GM12878 (cell line): ENCODE results near the gene SPATA16. TPM values are rescaled to one million over a fixed set of nuclear protein-coding genes. Genes with fewer than 3 reads are reported as not detected.

Experiments used
- ATAC-seq: fragments of 200-7000 bp; cut with Tn5 transposase; 3 replicates; pipeline ENCODE4 v1.9.1; 2020; ENCODE audit warnings: mild to moderate bottlenecking, moderate library complexity
- BruUV-seq: library from RNA; stranded (reverse); fragments of 400-500 nt; replicated peaks from 2 replicates; lab custom pipeline; 2021; lab: Mats Ljungman, UMichigan
- CTCF ChIA-PET: fragments of 300-600 bp; sonication (Branson Sonifier 250); formaldehyde crosslinking; extraction: SDS; loops from one replicate; lab custom pipeline; 2021; ENCODE audit warnings: inconsistent platforms; lab: Yijun Ruan, JAX
- POLR2A ChIA-PET: fragments of 350-600 bp; formaldehyde crosslinking; extraction: SDS; loops from one replicate; lab custom pipeline; 2021; ENCODE audit warnings: inconsistent platforms; lab: Charles Lee
- RAD21 ChIA-PET: fragments of 300-600 bp; sonication (Branson Sonifier 250); formaldehyde crosslinking; loops from one replicate; lab custom pipeline; 2023; ENCODE audit warnings: antibody characterized with exemption; ENCODE audit not compliant: unreplicated experiment; lab: Charles Lee
- SMC1A ChIA-PET: fragments of 300-600 bp; sonication (Branson Sonifier 250); formaldehyde crosslinking; loops from one replicate; lab custom pipeline; 2023; ENCODE audit not compliant: unreplicated experiment, uncharacterized antibody; lab: Charles Lee
- DNase-seq: peaks from one replicate; pipeline ENCODE4 v3.0.0-alpha.2; 2011; ENCODE audit warnings: low read depth, low spot score
- FAIRE-seq: peaks from 3 replicates; lab custom pipeline; 2011; peaks lifted over from hg19 to GRCh38; lab: Jason Lieb, UNC
- H2AFZ ChIP-seq: 2 replicates; pipeline ENCODE4 v1.6.0; 2011; ENCODE audit warnings: low read depth, low read length, control low read depth; ENCODE audit not compliant: control insufficient read depth
- H3K27ac ChIP-seq: 2 replicates; pipeline ENCODE4 v1.5.1; 2011; ENCODE audit warnings: control low read depth; ENCODE audit not compliant: control insufficient read depth, insufficient read depth
- H3K27me3 ChIP-seq, 2 experiments: replicated peaks in 1 of 2; 2 replicates each; pipeline versions ENCODE4 v1.6.0 to v1.6.1; 2011; ENCODE audit warnings: low read length in 1 of 2; ENCODE audit not compliant: control insufficient read depth in 2 of 2, insufficient read depth in 2 of 2
- H3K36me3 ChIP-seq, 2 experiments: 2 replicates each; pipeline ENCODE4 v1.5.1; 2011; ENCODE audit warnings: low read length in 1 of 2; ENCODE audit not compliant: control insufficient read depth in 2 of 2, insufficient read depth in 2 of 2
- H3K4me1 ChIP-seq: 2 replicates; pipeline ENCODE4 v1.6.1; 2011; ENCODE audit warnings: mild to moderate bottlenecking, low read length, moderate library complexity, mixed read lengths; ENCODE audit not compliant: control insufficient read depth, insufficient read depth
- H3K4me2 ChIP-seq: 2 replicates; pipeline ENCODE4 v1.6.0; 2011; ENCODE audit warnings: control low read depth; ENCODE audit not compliant: control insufficient read depth, insufficient read depth
- H3K4me3 ChIP-seq: fragments of 200-600 bp; sonication (generic); 2 replicates; pipeline ENCODE4 v1.5.1; 2016
- H3K79me2 ChIP-seq: 2 replicates; pipeline ENCODE4 v1.6.0; 2011; ENCODE audit warnings: low read length; ENCODE audit not compliant: control insufficient read depth, insufficient read depth
- H3K9ac ChIP-seq: 2 replicates; pipeline ENCODE4 v1.8.0; 2011; ENCODE audit warnings: low read length, control low read depth, mixed read lengths; ENCODE audit not compliant: control insufficient read depth, insufficient read depth
- H3K9me3 ChIP-seq: replicated peaks from 3 replicates; pipeline ENCODE4 v1.5.1; 2011; ENCODE audit warnings: mild to moderate bottlenecking, low read length; ENCODE audit not compliant: control insufficient read depth, insufficient read depth
- H4K20me1 ChIP-seq: 2 replicates; pipeline ENCODE4 v1.6.0; 2011; ENCODE audit not compliant: control insufficient read depth, insufficient read depth
- BHLHE40 ChIP-seq, 2 experiments: fragments of 450-650 bp in 1 of 2; IDR thresholded peaks; 2 replicates each; pipeline ENCODE4 v1.6.1; 2011 to 2017; ENCODE audit warnings: low read depth in 2 of 2, borderline replicate concordance in 1 of 2, improper control_type of control experiment in 1 of 2, low read length in 1 of 2, mild to moderate bottlenecking in 1 of 2
- BRCA1 ChIP-seq: IDR thresholded peaks from 2 replicates; pipeline ENCODE4 v1.6.1; 2011; ENCODE audit warnings: low read depth, low read length, improper control_type of control experiment
- CBX3 ChIP-seq: fragments of 200-600 bp; sonication (generic); IDR thresholded peaks from 2 replicates; pipeline ENCODE4 v1.6.1; 2016; ENCODE audit warnings: low read depth, borderline replicate concordance
- EP300 ChIP-seq, 2 experiments: fragments of 150-350 bp in 1 of 2; IDR thresholded peaks; 2 replicates each; pipeline ENCODE4 v1.6.1; 2011 to 2012; ENCODE audit warnings: low read depth in 2 of 2, low read length in 2 of 2, borderline replicate concordance in 1 of 2, improper control_type of control experiment in 1 of 2, inconsistent platforms in 1 of 2; ENCODE audit not compliant: control insufficient read depth in 1 of 2
- ESRRA ChIP-seq: IDR thresholded peaks from 2 replicates; pipeline ENCODE4 v1.6.1; 2012; ENCODE audit warnings: mild to moderate bottlenecking, low read length, improper control_type of control experiment
- EZH2 ChIP-seq: IDR thresholded peaks from 2 replicates; pipeline ENCODE4 v1.6.1; 2012; ENCODE audit warnings: low read depth, mild to moderate bottlenecking, control low read depth, inconsistent platforms, low read length, borderline replicate concordance; ENCODE audit not compliant: control insufficient read depth
- FOXK2 ChIP-seq: fragments of 450-650 bp; IDR thresholded peaks from 2 replicates; pipeline ENCODE4 v1.6.1; 2017; ENCODE audit warnings: mild to moderate bottlenecking, moderate library complexity
- HDAC6 ChIP-seq: fragments of 200-600 bp; sonication (generic); IDR thresholded peaks from one replicate; pipeline ENCODE4 v1.8.0; 2017; ENCODE audit warnings: antibody characterized with exemption; ENCODE audit not compliant: unreplicated experiment
- MTA3 ChIP-seq: IDR thresholded peaks from 2 replicates; pipeline ENCODE4 v1.6.1; 2012; ENCODE audit warnings: low read length, inconsistent platforms, borderline replicate concordance
- NFYA ChIP-seq: IDR thresholded peaks from 2 replicates; pipeline ENCODE4 v1.6.1; 2011; ENCODE audit warnings: low read depth, mild to moderate bottlenecking, low read length, improper control_type of control experiment, borderline replicate concordance
- NR2C2 ChIP-seq: IDR thresholded peaks from 2 replicates; pipeline ENCODE4 v1.6.1; 2011; ENCODE audit warnings: borderline replicate concordance, low read depth; ENCODE audit not compliant: control insufficient read depth, insufficient read length
- POLR2AphosphoS5 ChIP-seq: IDR thresholded peaks from 2 replicates; pipeline ENCODE4 v1.6.1; 2011; ENCODE audit warnings: mild to moderate bottlenecking, low read length, inconsistent platforms
- RAD21 ChIP-seq: IDR thresholded peaks from 2 replicates; pipeline ENCODE4 v1.6.1; 2011; ENCODE audit warnings: mild to moderate bottlenecking, low read depth, low read length, moderate library complexity; ENCODE audit not compliant: insufficient read depth
- SIN3A ChIP-seq: IDR thresholded peaks from 2 replicates; pipeline ENCODE4 v1.6.1; 2012; ENCODE audit warnings: low read depth, low read length, improper control_type of control experiment
- SMARCA5 ChIP-seq: fragments of 450-650 bp; IDR thresholded peaks from 2 replicates; pipeline ENCODE4 v1.6.1; 2017; ENCODE audit warnings: mild to moderate bottlenecking
- WGBS: methylation state at CpG from one replicate; pipeline ENCODE4 v1.1.6; 2016; ENCODE audit warnings: low lambda C conversion rate; ENCODE audit not compliant: insufficient replicate concordance, insufficient coverage; ENCODE audit errors: missing lambda C conversion rate; 5-methylcytosine and 5-hydroxymethylcytosine counted together
- in situ Hi-C: fragments of 300-500 bp; cut with MboI; formaldehyde crosslinking; loops from 9 replicates; pipeline ENCODE4 v1.14.3; 2018; ENCODE audit warnings: mixed read lengths
- intact Hi-C: fragments of 100-400 bp; cut with micrococcal nuclease; formaldehyde crosslinking; loops from one replicate; pipeline ENCODE4 v1.14.2; 2022; ENCODE audit not compliant: unreplicated experiment
- polyA plus RNA-seq, 11 experiments: library from polyadenylated mRNA; depleted of rRNA in 4 of 11; unstranded in 6 of 11; stranded (reverse) in 5 of 11; fragments of >200 nt; fragmentation: Nextera tagmentation in 4 of 11; fragmentation: Illumina TruSeq in 1 of 11; extraction: Ambion mirVana in 4 of 11; extraction: Trizol in 1 of 11; gene quantifications; 1 replicate in 1 of 11; 2 replicates in 10 of 11; pipeline versions ENCODE4 v1.2.1 to v1.2.3, GENCODE V29; 2011 to 2016; ENCODE audit warnings: inconsistent platforms in 2 of 11, missing spikeins in 2 of 11, low read depth in 1 of 11
- total RNA-seq, 4 experiments: library from RNA; depleted of rRNA in 3 of 4; stranded (reverse); fragments of >200 nt in 3 of 4; fragmentation: Illumina TruSeq in 1 of 4; extraction: Trizol in 1 of 4; gene quantifications; 2 replicates each; pipeline versions ENCODE4 v1.2.1 to v1.2.3, GENCODE V29; 2013 to 2021
- TF ChIP-seq, protein P1 (sequence below): IDR thresholded peaks from 2 replicates; pipeline ENCODE4 v1.6.1; 2012; ENCODE audit warnings: low read depth, low read length, improper control_type of control experiment
- TF ChIP-seq, protein P2 (sequence below): IDR thresholded peaks from 2 replicates; pipeline ENCODE4 v1.6.1; 2011; ENCODE audit warnings: low read depth, mild to moderate bottlenecking, low read length, moderate library complexity, borderline replicate concordance; ENCODE audit errors: extremely low read depth

Gene SPATA16
- total and polyA plus RNA-seq, 10 of the 15 experiments (the other 5 are each of a cell fraction or from before 2014, with no cell fraction given), result 0.04 TPM; not detected in 9

DNA sequence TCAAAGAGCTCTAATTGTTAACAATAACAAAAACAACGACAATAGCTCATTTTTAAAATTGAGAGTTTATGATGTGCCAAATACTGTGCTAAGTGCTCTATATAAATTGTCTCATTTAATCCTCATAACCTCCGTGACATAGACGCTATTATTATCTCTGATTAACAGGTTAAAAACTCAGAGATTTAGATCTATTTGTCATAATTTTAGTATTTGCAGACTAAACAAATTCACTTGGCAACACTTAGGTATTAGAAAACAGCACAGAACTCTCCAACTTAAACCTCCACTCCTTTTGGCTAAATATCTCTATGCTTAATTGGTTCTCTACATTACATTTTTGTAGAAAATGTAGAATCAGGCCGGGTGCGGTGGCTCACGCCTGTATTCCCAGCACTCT is 136.4 kb downstream of the SPATA16 start:
- Histone ChIP-seq H3K4me2 (no peak overlapping the region), H3K27me3 (no peaks in the 10 kb centered on the region), H3K4me1 (no peaks in the 10 kb centered on the region), H3K27ac (no peak overlapping the region), H3K9me3 (no peaks in the 10 kb centered on the region), H3K79me2 (no peaks in the 10 kb centered on the region), H3K4me3 (no peak overlapping the region), H3K36me3 (no peaks in the 10 kb centered on the region), H4K20me1 (no peaks in the 10 kb centered on the region), H2AFZ (no peak overlapping the region), H3K9ac (no peak overlapping the region)
- ChIA-PET SMC1A (interaction anchor here (0.6 kb wide), 1 partner anchor 65 kb away, joined by 3 read pairs; no protein-coding TSS in a partner anchor), POLR2A (interaction anchor here (0.5 to 0.6 kb wide), 3 partner anchors 15 to 141 kb away, joined by 3 to 4 read pairs (median 3); no protein-coding TSS in a partner anchor), CTCF (no interaction called here), RAD21 (no interaction called here)
- WGBS, result 67% methylated on average over 6 of the region's 6 CpGs
- no TSS peak for BruUV-seq
- intact Hi-C loops, result no loop called here
- DNase-seq, result no peak
- no peak for FAIRE-seq
- TF ChIP-seq HDAC6 (no peak), ESRRA (no peak), POLR2AphosphoS5 (no peak), BHLHE40 (IDR thresholded peaks at IDR 0.05; ENCODE audit: borderline replicate concordance in 1 of 2, low read depth in 2 of 2, low read length in 1 of 2) (no peak), NFYA (no peak)
- TF ChIP-seq, protein P1, sequence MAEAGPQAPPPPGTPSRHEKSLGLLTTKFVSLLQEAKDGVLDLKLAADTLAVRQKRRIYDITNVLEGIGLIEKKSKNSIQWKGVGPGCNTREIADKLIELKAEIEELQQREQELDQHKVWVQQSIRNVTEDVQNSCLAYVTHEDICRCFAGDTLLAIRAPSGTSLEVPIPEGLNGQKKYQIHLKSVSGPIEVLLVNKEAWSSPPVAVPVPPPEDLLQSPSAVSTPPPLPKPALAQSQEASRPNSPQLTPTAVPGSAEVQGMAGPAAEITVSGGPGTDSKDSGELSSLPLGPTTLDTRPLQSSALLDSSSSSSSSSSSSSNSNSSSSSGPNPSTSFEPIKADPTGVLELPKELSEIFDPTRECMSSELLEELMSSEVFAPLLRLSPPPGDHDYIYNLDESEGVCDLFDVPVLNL, result no peak
- ATAC-seq, result no peak
- in situ Hi-C loops, result no loop called here

DNA sequence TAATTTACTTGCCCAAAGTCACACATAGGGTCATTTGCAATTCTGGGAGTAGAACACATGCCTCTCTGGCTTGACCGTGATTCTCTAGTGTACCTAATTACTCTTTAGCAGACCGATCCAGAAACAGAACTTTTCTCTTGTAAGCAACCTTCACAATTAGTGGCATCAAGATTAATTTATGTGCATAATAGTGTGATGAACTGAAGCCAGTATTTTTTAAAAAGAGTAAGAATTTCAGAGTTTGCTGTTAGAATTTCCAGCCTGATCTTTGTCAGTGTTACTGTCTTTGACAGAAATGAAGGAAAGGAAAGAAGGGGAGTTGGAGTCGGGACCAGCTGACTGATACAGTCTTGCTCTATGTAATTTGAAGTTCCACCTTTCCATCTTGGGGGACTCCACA is 137.1 kb downstream of the SPATA16 start:
- Histone ChIP-seq H4K20me1 (no peaks in the 10 kb centered on the region), H3K4me2 (no peak overlapping the region), H3K36me3 (no peaks in the 10 kb centered on the region), H3K27me3 (no peaks in the 10 kb centered on the region), H3K79me2 (no peaks in the 10 kb centered on the region), H2AFZ (no peak overlapping the region), H3K9ac (no peak overlapping the region), H3K27ac (no peak overlapping the region), H3K4me1 (no peaks in the 10 kb centered on the region), H3K9me3 (no peaks in the 10 kb centered on the region), H3K4me3 (no peak overlapping the region)
- DNase-seq (no peak), ATAC-seq (no peak), FAIRE-seq (no peak)
- ChIA-PET POLR2A (interaction anchor here (0.6 kb wide), 2 partner anchors 16 to 142 kb away, joined by 3 to 4 read pairs; no protein-coding TSS in a partner anchor), SMC1A (no interaction called here), RAD21 (no interaction called here), CTCF (no interaction called here)
- WGBS, result 35% methylated on average over 3 of the region's 3 CpGs
- in situ Hi-C loops, result no loop called here
- intact Hi-C loops, result no loop called here
- BruUV-seq, result no TSS peak
- TF ChIP-seq BRCA1 (no peak), RAD21 (no peak), NR2C2 (no peak), SMARCA5 (no peak), CBX3 (no peak), FOXK2 (no peak), SIN3A (no peak), EP300 (IDR thresholded peaks at IDR 0.05; ENCODE audit: borderline replicate concordance in 1 of 2, control insufficient read depth in 1 of 2, low read depth in 2 of 2, low read length in 2 of 2) (no peak), EZH2 (no peak), MTA3 (no peak)
- TF ChIP-seq, protein P2, sequence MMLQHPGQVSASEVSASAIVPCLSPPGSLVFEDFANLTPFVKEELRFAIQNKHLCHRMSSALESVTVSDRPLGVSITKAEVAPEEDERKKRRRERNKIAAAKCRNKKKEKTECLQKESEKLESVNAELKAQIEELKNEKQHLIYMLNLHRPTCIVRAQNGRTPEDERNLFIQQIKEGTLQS, result no peak
